Lung (tissue), 12 donors: Measurements from ENCODE around the gene ADAMTS20. TPM values are rescaled to one million over a fixed set of nuclear protein-coding genes. Genes with fewer than 3 reads are reported as not detected.

Experiments
- ATAC-seq: fragments of 200-7000 bp; cut with Tn5 transposase; one replicate; pipeline ENCODE4 v1.9.1; 2020; ENCODE audit warnings: moderate number of reproducible peaks; ENCODE audit not compliant: insufficient read depth, low FRiP score
- DNase-seq, 3 donors: peaks; one replicate each; pipeline ENCODE4 v3.0.0-alpha.2; 2013 to 2017
- H3K27ac ChIP-seq, 2 donors: one replicate each; pipeline ENCODE4 v1.5.1; 2013; ENCODE audit warnings: mild to moderate bottlenecking in 2 of 2, moderate library complexity in 2 of 2, control low read depth in 1 of 2, inconsistent platforms in 1 of 2, low read depth in 1 of 2, low read length in 1 of 2
- H3K27me3 ChIP-seq, 3 donors: one replicate each; pipeline ENCODE4 v1.5.1; 2013; ENCODE audit warnings: low read length in 2 of 3; ENCODE audit not compliant: control insufficient read depth in 3 of 3, insufficient read depth in 3 of 3
- H3K36me3 ChIP-seq, 4 donors: one replicate each; pipeline ENCODE4 v1.5.1; 2013; ENCODE audit warnings: low read length in 4 of 4, mild to moderate bottlenecking in 1 of 4, moderate library complexity in 1 of 4; ENCODE audit not compliant: control insufficient read depth in 4 of 4, insufficient read depth in 4 of 4
- H3K4me1 ChIP-seq, 5 donors: one replicate each; pipeline ENCODE4 v1.5.1; 2013; ENCODE audit warnings: low read length in 5 of 5, mild to moderate bottlenecking in 2 of 5, moderate library complexity in 1 of 5; ENCODE audit not compliant: control insufficient read depth in 5 of 5, insufficient read depth in 5 of 5
- H3K4me3 ChIP-seq: one replicate; pipeline ENCODE4 v1.5.1; 2013; ENCODE audit warnings: mild to moderate bottlenecking, control low read depth, moderate library complexity
- H3K9ac ChIP-seq, 2 donors: one replicate each; pipeline ENCODE4 v1.5.1; 2013; ENCODE audit warnings: low read length in 2 of 2, control low read depth in 1 of 2; ENCODE audit not compliant: insufficient read depth in 1 of 2
- H3K9me3 ChIP-seq, 4 donors: one replicate each; pipeline ENCODE4 v1.5.1; 2013; ENCODE audit warnings: low read length in 3 of 4, mild to moderate bottlenecking in 1 of 4, moderate library complexity in 1 of 4; ENCODE audit not compliant: control insufficient read depth in 4 of 4, insufficient read depth in 3 of 4
- CTCF ChIP-seq: IDR thresholded peaks from 2 replicates; pipeline ENCODE4 v1.5.1; 2012; ENCODE audit warnings: mild to moderate bottlenecking; ENCODE audit errors: control extremely low read depth, extremely low read depth
- WGBS, 2 donors: extraction: QIAGEN DNeasy Blood & Tissue Kit; methylation state at CpG; one replicate each; pipeline ENCODE4 v1.1.7; 2013; 5-methylcytosine and 5-hydroxymethylcytosine counted together
- polyA plus RNA-seq, 2 donors: library from polyadenylated mRNA; stranded (reverse); fragments of 200-250 nt; gene quantifications; one replicate each; pipeline ENCODE4 v1.2.1, GENCODE V29; 2013
- total RNA-seq, 2 donors: library from RNA; depleted of rRNA in 1 of 2; stranded (reverse); fragments of >200 nt in 1 of 2; gene quantifications; one replicate each; pipeline ENCODE4 v1.2.1, GENCODE V29; 2014 to 2021
- donor health status: control.
- donor health status: control.
- donor health status: Bipolar disorder and iron deficiency.
- donor health status: healthy.
- donor health status: DM: yes; HTN: yes; CAD: no.

ADAMTS20 gene
- total and polyA plus RNA-seq, 4 donors, result not detected

DNA sequence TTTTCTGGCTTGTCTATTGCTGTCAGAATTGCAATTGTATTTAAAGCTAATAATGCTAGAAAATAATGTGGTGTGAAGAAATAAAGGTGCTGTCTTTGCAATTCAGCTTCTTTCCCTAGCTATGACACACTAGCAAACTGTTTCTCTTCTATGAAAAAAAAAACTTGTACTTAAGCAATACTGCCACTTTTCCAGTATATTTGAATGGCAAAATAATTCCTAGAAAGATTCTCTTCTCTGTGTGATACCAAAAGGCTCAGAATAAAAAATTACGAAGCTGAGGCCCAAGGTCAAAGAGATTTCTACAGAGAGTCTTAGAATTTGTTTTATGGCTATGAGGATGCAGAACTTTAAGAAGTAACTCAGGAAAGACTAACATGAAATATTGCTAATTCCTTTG lies 235.5 kb downstream of the ADAMTS20 start:
- Histone ChIP-seq H3K4me1 (peaks cover 0 to 11% (median 0%) of the 10 kb centered on the region in 5 donors), H3K27me3 (no peaks in the 10 kb centered on the region), H3K4me3 (no peak overlapping the region), H3K9ac (no peak overlapping the region), H3K36me3 (no peaks in the 10 kb centered on the region), H3K9me3 (no peaks in the 10 kb centered on the region), H3K27ac (no peak overlapping the region)
- WGBS, 2 donors, result 76 to 83% methylated on average over 1 of the region's 1 CpG
- ATAC-seq (no peak), DNase-seq (no peak)
- TF ChIP-seq CTCF, result no peak

DNA sequence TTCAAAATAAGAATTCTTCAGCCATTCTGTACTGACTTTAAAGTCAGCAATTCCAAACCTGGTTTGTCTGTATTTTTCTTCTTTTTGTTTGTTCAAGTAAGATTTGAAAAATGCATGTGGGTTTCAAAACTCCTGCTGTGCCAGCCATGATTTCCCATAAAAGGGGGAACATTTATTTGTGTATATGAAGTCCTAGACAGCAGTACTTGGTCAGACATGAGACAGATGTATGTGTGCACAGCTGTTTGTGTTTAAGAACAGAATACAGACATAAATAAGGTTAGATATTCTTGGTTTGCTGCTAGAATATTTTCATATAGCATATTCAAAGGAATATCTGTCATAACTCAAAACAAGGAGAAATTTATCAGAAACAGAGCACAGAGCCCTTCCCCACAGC lies 236.0 kb downstream of the ADAMTS20 start:
- TF ChIP-seq CTCF, result no peak
- no peak for ATAC-seq
- peak in 1 of 3 donors; percentile 37 for DNase-seq

DNA sequence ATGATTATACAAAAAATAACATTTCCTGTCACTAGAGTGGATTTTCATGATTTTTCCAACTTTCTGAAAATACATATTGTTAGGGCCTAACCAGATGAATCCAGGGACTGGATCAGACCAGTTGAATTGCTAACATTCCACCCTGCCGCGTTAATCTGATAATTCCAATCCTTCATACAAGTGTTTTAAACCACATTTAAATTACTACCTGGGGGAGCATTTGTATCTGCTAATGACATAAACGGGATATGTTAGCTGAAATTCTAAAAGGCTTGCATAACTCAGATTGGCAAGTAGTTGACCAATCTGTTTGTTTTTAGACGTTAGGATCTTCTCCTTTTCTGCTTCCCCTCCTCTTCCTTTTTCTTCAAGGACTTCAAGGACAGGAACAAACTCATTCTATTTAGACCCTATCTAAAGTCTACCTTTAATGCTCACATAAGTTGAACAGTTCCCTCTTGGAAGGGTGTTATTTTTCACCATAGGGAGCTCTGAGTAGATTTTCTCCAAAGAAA lies 239.0 kb downstream of the ADAMTS20 start:
- TF ChIP-seq CTCF, result no peak
- Histone ChIP-seq H3K4me3 (no peak overlapping the region), H3K27me3 (no peaks in the 10 kb centered on the region), H3K9ac (no peak overlapping the region), H3K9me3 (no peaks in the 10 kb centered on the region), H3K36me3 (no peaks in the 10 kb centered on the region), H3K4me1 (peaks cover 0 to 11% (median 0%) of the 10 kb centered on the region in 5 donors), H3K27ac (no peak overlapping the region)
- ATAC-seq (no peak), DNase-seq (no peak)
- WGBS, 2 donors, result 45 to 49% methylated on average over 4 of the region's 4 CpGs

More for the DNA sequence above, 236.0 kb downstream of the ADAMTS20 start:
- no peak overlapping the region for H3K9ac ChIP-seq
- no peak overlapping the region for H3K4me3 ChIP-seq
- H3K9me3 ChIP-seq, result no peaks in the 10 kb centered on the region
- H3K27me3 ChIP-seq, result no peaks in the 10 kb centered on the region
- peaks cover 0 to 11% (median 0%) of the 10 kb centered on the region in 5 donors for H3K4me1 ChIP-seq
- no peaks in the 10 kb centered on the region for H3K36me3 ChIP-seq
- H3K27ac ChIP-seq, result no peak overlapping the region

DNA sequence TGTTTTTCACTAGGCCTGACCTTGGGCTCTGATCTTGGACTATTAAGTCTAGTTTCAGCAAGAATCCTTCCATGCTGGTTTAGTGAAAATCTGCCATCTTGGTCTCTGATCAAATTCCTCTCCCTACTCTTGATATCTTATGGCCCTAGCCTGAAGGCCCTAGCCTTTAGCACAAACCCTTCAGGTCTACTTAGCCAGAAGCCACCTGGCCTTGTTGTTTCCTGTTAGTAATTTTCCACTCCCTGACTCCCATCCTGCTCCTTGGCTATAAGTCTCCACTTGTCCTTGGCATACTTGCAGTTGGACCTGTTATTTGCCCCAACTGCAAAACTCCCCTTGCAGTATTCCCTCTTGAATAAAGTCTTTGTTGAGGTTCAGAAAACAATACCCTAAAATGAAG lies 241.4 kb downstream of the ADAMTS20 start:
- Histone ChIP-seq H3K9ac (no peak overlapping the region), H3K27ac (no peak overlapping the region), H3K9me3 (no peaks in the 10 kb centered on the region), H3K27me3 (no peaks in the 10 kb centered on the region), H3K36me3 (no peaks in the 10 kb centered on the region), H3K4me1 (no peaks in the 10 kb centered on the region), H3K4me3 (no peak overlapping the region)
- DNase-seq, result no peak
- ATAC-seq, result no peak
- no peak for TF ChIP-seq CTCF
